ENCODE results near the gene PPP1R12B.
"Not testable (repeated sequence)": the region's sequence is repeated elsewhere in the genome, so short reads cannot be mapped to it uniquely, and the experiment has no call there.

The PPP1R12B gene

GRCh38 chr1:202521886-202522285, 173.4 kb downstream of the PPP1R12B start:
- in situ Hi-C loops (cut with MboI; ENCODE audit: low sequenced_read_pairs), result no loop called here

- in situ Hi-C loops (cut with MboI; ENCODE audit: low sequenced_read_pairs), result not testable (repeated sequence)
Measured at GRCh38 chr1:202526056-202526455, 177.6 kb downstream of the PPP1R12B start.

- in situ Hi-C loops (cut with MboI; ENCODE audit: low sequenced_read_pairs), result not testable (repeated sequence)
Measured at GRCh38 chr1:202528096-202528722, 179.7 kb downstream of the PPP1R12B start.

GRCh38 chr1:202530686-202531085, 182.2 kb downstream of the PPP1R12B start:
- in situ Hi-C loops (cut with MboI; ENCODE audit: low sequenced_read_pairs), result not testable (repeated sequence)

- in situ Hi-C loops (cut with MboI; ENCODE audit: low sequenced_read_pairs), result no loop called here
Measured at GRCh38 chr1:202531472-202531811, 182.9 kb downstream of the PPP1R12B start.

GRCh38 chr1:202531812-202532616, 183.5 kb downstream of the PPP1R12B start:
- in situ Hi-C loops (cut with MboI; ENCODE audit: low sequenced_read_pairs), result not testable (repeated sequence)

GRCh38 chr1:202539166-202539574, 190.7 kb downstream of the PPP1R12B start:
- in situ Hi-C loops (cut with MboI; ENCODE audit: low sequenced_read_pairs), result not testable (repeated sequence)

- in situ Hi-C loops (cut with MboI; ENCODE audit: low sequenced_read_pairs), result not testable (repeated sequence)
Measured at GRCh38 chr1:202539583-202539982, 191.1 kb downstream of the PPP1R12B start.

- in situ Hi-C loops (cut with MboI; ENCODE audit: low sequenced_read_pairs), result no loop called here
Measured at GRCh38 chr1:202540014-202540413, 191.5 kb downstream of the PPP1R12B start.

GRCh38 chr1:202540448-202540847, 191.9 kb downstream of the PPP1R12B start:
- in situ Hi-C loops (cut with MboI; ENCODE audit: low sequenced_read_pairs), result no loop called here

- in situ Hi-C loops (cut with MboI; ENCODE audit: low sequenced_read_pairs), result not testable (repeated sequence)
Measured at GRCh38 chr1:202540858-202541257, 192.4 kb downstream of the PPP1R12B start.

- in situ Hi-C loops (cut with MboI; ENCODE audit: low sequenced_read_pairs), result not testable (repeated sequence)
Measured at GRCh38 chr1:202542415-202542814, 193.9 kb downstream of the PPP1R12B start.

GRCh38 chr1:202543537-202543936, 195.0 kb downstream of the PPP1R12B start:
- in situ Hi-C loops (cut with MboI; ENCODE audit: low sequenced_read_pairs), result not testable (repeated sequence)

GRCh38 chr1:202544766-202545449, 196.4 kb downstream of the PPP1R12B start:
- in situ Hi-C loops (cut with MboI; ENCODE audit: low sequenced_read_pairs), result not testable (repeated sequence)

- in situ Hi-C loops (cut with MboI; ENCODE audit: low sequenced_read_pairs), result not testable (repeated sequence)
Measured at GRCh38 chr1:202545647-202546303, 197.3 kb downstream of the PPP1R12B start.

- in situ Hi-C loops (cut with MboI; ENCODE audit: low sequenced_read_pairs), result not testable (repeated sequence)
Measured at GRCh38 chr1:202546377-202546776, 197.9 kb downstream of the PPP1R12B start.

GRCh38 chr1:202546796-202547195, 198.3 kb downstream of the PPP1R12B start:
- in situ Hi-C loops (cut with MboI; ENCODE audit: low sequenced_read_pairs), result not testable (repeated sequence)

- in situ Hi-C loops (cut with MboI; ENCODE audit: low sequenced_read_pairs), result no loop called here
Measured at GRCh38 chr1:202547215-202547614, 198.7 kb downstream of the PPP1R12B start.

- in situ Hi-C loops (cut with MboI; ENCODE audit: low sequenced_read_pairs), result not testable (repeated sequence)
Measured at GRCh38 chr1:202550088-202550487, 201.6 kb downstream of the PPP1R12B start.

GRCh38 chr1:202551683-202552082, 203.2 kb downstream of the PPP1R12B start:
- in situ Hi-C loops (cut with MboI; ENCODE audit: low sequenced_read_pairs), result no loop called here

GRCh38 chr1:202552615-202553014, 204.1 kb downstream of the PPP1R12B start:
- in situ Hi-C loops (cut with MboI; ENCODE audit: low sequenced_read_pairs), result not testable (repeated sequence)

Measured in hTERT RPE-1 (cell line).